H1 (cell line): ENCODE measurements around the gene GXYLT1. TPM values are rescaled to one million over a fixed set of nuclear protein-coding genes. Genes with fewer than 3 reads are reported as not detected.

Experiments used
- CEBPB ChIP-seq: IDR thresholded peaks from 2 replicates; pipeline ENCODE4 v1.6.1; 2012; ENCODE audit warnings: low read depth, low read length
- CHD2 ChIP-seq: IDR thresholded peaks from 2 replicates; pipeline ENCODE4 v1.6.1; 2012; ENCODE audit warnings: low read length, improper control_type of control experiment
- PHF8 ChIP-seq: fragments of 200-600 bp; sonication (generic); conservative IDR thresholded peaks from 2 replicates; pipeline ENCODE4 v1.7.1; 2012; ENCODE audit warnings: low read depth, mild to moderate bottlenecking, inconsistent platforms, low read length, moderate library complexity
- RFX5 ChIP-seq: IDR thresholded peaks from 2 replicates; pipeline ENCODE4 v1.6.1; 2011; ENCODE audit warnings: low read depth, low read length, improper control_type of control experiment, borderline replicate concordance
- SIRT6 ChIP-seq: IDR thresholded peaks from one replicate; pipeline ENCODE4 v1.7.1; 2012; ENCODE audit warnings: low read length, inconsistent platforms
- SP2 ChIP-seq: IDR thresholded peaks from 2 replicates; pipeline ENCODE4 v1.6.1; 2012; ENCODE audit warnings: mild to moderate bottlenecking, low read length, inconsistent platforms
- TAF7 ChIP-seq: optimal IDR thresholded peaks from 2 replicates; pipeline ENCODE3; 2011; ENCODE audit warnings: low read depth, mild to moderate bottlenecking, inconsistent platforms, low read length, moderate library complexity, borderline replicate concordance
- TBP ChIP-seq: IDR thresholded peaks from 2 replicates; pipeline ENCODE4 v1.6.1; 2011; ENCODE audit warnings: low read depth, low read length, improper control_type of control experiment
- USF2 ChIP-seq: IDR thresholded peaks from 2 replicates; pipeline ENCODE4 v1.6.1; 2011; ENCODE audit warnings: low read length, improper control_type of control experiment
- polyA plus RNA-seq, 7 experiments: library from polyadenylated mRNA; depleted of rRNA in 3 of 7; stranded (reverse) in 5 of 7; unstranded in 2 of 7; fragments of >200 nt in 5 of 7; fragments of 200-250 nt in 2 of 7; gene quantifications; 1 replicate in 5 of 7; 2 replicates in 1 of 7; 4 replicates in 1 of 7; pipeline versions ENCODE4 v1.2.1 to v1.2.3, GENCODE V29; 2011 to 2013; ENCODE audit warnings: missing spikeins in 2 of 7, mixed read lengths in 2 of 7
- total RNA-seq: library from RNA; stranded (reverse); fragmentation: NEBNext Ultra II Directional; extraction: Animal tissue kit (Norgen Biotek cat#: 25700); gene quantifications from 2 replicates; pipeline ENCODE4 v1.2.1, GENCODE V29; 2021
- TF ChIP-seq, protein P1 (sequence below): fragments of 300-600 bp; sonication (generic); IDR thresholded peaks from 2 replicates; pipeline ENCODE4 v1.7.1; 2012; ENCODE audit warnings: low read length, moderate library complexity, mild to moderate bottlenecking, inconsistent platforms; ENCODE audit not compliant: insufficient replicate concordance

The GXYLT1 gene
- total and polyA plus RNA-seq, 2 of the 8 experiments (the other 6 are each of a cell fraction or from before 2014, with no cell fraction given) = 3.1 to 10.7 TPM

- TF ChIP-seq, protein P1, sequence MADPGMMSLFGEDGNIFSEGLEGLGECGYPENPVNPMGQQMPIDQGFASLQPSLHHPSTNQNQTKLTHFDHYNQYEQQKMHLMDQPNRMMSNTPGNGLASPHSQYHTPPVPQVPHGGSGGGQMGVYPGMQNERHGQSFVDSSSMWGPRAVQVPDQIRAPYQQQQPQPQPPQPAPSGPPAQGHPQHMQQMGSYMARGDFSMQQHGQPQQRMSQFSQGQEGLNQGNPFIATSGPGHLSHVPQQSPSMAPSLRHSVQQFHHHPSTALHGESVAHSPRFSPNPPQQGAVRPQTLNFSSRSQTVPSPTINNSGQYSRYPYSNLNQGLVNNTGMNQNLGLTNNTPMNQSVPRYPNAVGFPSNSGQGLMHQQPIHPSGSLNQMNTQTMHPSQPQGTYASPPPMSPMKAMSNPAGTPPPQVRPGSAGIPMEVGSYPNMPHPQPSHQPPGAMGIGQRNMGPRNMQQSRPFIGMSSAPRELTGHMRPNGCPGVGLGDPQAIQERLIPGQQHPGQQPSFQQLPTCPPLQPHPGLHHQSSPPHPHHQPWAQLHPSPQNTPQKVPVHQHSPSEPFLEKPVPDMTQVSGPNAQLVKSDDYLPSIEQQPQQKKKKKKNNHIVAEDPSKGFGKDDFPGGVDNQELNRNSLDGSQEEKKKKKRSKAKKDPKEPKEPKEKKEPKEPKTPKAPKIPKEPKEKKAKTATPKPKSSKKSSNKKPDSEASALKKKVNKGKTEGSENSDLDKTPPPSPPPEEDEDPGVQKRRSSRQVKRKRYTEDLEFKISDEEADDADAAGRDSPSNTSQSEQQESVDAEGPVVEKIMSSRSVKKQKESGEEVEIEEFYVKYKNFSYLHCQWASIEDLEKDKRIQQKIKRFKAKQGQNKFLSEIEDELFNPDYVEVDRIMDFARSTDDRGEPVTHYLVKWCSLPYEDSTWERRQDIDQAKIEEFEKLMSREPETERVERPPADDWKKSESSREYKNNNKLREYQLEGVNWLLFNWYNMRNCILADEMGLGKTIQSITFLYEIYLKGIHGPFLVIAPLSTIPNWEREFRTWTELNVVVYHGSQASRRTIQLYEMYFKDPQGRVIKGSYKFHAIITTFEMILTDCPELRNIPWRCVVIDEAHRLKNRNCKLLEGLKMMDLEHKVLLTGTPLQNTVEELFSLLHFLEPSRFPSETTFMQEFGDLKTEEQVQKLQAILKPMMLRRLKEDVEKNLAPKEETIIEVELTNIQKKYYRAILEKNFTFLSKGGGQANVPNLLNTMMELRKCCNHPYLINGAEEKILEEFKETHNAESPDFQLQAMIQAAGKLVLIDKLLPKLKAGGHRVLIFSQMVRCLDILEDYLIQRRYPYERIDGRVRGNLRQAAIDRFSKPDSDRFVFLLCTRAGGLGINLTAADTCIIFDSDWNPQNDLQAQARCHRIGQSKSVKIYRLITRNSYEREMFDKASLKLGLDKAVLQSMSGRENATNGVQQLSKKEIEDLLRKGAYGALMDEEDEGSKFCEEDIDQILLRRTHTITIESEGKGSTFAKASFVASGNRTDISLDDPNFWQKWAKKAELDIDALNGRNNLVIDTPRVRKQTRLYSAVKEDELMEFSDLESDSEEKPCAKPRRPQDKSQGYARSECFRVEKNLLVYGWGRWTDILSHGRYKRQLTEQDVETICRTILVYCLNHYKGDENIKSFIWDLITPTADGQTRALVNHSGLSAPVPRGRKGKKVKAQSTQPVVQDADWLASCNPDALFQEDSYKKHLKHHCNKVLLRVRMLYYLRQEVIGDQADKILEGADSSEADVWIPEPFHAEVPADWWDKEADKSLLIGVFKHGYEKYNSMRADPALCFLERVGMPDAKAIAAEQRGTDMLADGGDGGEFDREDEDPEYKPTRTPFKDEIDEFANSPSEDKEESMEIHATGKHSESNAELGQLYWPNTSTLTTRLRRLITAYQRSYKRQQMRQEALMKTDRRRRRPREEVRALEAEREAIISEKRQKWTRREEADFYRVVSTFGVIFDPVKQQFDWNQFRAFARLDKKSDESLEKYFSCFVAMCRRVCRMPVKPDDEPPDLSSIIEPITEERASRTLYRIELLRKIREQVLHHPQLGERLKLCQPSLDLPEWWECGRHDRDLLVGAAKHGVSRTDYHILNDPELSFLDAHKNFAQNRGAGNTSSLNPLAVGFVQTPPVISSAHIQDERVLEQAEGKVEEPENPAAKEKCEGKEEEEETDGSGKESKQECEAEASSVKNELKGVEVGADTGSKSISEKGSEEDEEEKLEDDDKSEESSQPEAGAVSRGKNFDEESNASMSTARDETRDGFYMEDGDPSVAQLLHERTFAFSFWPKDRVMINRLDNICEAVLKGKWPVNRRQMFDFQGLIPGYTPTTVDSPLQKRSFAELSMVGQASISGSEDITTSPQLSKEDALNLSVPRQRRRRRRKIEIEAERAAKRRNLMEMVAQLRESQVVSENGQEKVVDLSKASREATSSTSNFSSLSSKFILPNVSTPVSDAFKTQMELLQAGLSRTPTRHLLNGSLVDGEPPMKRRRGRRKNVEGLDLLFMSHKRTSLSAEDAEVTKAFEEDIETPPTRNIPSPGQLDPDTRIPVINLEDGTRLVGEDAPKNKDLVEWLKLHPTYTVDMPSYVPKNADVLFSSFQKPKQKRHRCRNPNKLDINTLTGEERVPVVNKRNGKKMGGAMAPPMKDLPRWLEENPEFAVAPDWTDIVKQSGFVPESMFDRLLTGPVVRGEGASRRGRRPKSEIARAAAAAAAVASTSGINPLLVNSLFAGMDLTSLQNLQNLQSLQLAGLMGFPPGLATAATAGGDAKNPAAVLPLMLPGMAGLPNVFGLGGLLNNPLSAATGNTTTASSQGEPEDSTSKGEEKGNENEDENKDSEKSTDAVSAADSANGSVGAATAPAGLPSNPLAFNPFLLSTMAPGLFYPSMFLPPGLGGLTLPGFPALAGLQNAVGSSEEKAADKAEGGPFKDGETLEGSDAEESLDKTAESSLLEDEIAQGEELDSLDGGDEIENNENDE = no peak
- no peak for TF ChIP-seq RFX5
- TF ChIP-seq CHD2 = no peak
- no peak for TF ChIP-seq SIRT6
- TF ChIP-seq TBP = no peak
- no peak for TF ChIP-seq USF2
- no peak for TF ChIP-seq SP2
- TF ChIP-seq TAF7 = no peak
- no peak for TF ChIP-seq CEBPB
- no peak for TF ChIP-seq PHF8
Measured at GRCh38 chr12:42059127-42059526, 85.5 kb downstream of the GXYLT1 start (continued).
